Right lung (tissue), 5 donors: ENCODE results near the gene ASB1. TPM values are rescaled to one million over a fixed set of nuclear protein-coding genes. Genes with fewer than 3 reads are reported as not detected.
A peak's percentile ranks its signal among the peaks of the same experiment; 100 is the strongest.
"Not testable (repeated sequence)": the region's sequence is repeated elsewhere in the genome, so short reads cannot be mapped to it uniquely, and the experiment has no call there.

Experiments used
- DNase-seq, 2 donors: peaks; one replicate each; pipeline ENCODE4 v3.0.0-alpha.2; 2013
- polyA plus RNA-seq, 5 donors: library from polyadenylated mRNA; unstranded; fragments of 120-200 nt; gene quantifications; one replicate each; pipeline versions ENCODE4 v1.2.1 to v1.2.3, GENCODE V29; 2013; ENCODE audit warnings: inconsistent platforms in 1 of 5, low replicate concordance in 1 of 5; ENCODE audit not compliant: insufficient read length in 5 of 5, insufficient read depth in 1 of 5

Gene ASB1
- polyA plus RNA-seq, 5 donors, result 22.0 to 32.0 (median 26.8) TPM

DNA sequence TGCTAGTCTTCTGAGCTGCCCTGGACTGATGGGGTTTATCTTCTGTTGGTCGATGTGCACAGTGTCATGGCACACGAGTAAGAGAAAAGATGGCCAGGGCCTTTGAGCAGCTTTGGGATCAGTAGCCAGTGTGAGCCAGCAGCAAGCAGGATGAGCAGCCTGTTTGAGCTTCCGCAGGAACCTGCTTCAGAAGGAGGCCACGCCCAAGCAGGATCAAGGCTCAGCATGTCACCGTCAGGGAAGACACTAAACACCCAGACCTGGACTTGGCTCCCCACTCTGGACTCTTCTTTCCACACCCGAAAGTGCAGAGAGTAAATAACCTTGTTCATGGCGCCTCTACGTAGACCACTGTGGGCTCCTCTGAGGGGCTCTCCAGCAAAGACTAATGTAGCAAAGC is 25.2 kb upstream of the ASB1 start:
- DNase-seq, result no peak

DNA sequence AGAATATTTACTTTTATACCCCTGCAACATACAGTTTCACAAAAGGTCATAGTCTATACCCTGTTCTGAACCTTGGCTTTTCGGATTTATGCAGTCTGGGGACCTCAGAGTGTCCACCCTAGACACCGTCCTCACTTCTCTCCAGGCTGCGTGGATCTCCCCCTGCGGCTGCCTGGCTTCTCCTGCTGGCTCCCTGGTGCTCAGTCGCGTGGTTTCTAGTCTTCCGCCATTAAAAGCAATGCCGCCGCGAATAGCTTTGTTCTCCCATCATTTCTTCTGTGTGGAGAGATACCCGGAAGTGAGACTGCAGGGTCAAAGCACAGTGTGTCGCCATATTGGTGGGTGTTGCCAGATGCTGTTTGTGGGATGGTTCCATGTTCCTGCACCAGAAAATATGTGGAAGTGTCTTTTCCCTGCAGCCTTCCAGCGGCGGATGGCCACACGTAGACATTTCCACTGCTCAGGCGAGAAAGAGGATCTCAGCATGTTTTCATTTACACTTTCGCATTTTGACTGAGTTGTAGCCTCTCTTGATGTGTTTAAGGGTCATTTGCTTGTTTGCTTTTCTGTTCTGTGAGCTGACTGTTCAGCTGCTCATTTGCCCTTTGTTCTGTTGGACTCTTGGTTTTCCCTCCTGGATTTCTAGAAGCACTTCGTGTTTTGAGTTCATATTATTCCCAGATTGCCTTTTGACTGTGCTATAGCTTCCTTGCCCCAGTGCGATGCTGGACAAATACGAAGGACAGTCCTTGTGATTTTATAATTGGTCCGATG is 22.9 kb upstream of the ASB1 start:
- no peak for DNase-seq

DNA sequence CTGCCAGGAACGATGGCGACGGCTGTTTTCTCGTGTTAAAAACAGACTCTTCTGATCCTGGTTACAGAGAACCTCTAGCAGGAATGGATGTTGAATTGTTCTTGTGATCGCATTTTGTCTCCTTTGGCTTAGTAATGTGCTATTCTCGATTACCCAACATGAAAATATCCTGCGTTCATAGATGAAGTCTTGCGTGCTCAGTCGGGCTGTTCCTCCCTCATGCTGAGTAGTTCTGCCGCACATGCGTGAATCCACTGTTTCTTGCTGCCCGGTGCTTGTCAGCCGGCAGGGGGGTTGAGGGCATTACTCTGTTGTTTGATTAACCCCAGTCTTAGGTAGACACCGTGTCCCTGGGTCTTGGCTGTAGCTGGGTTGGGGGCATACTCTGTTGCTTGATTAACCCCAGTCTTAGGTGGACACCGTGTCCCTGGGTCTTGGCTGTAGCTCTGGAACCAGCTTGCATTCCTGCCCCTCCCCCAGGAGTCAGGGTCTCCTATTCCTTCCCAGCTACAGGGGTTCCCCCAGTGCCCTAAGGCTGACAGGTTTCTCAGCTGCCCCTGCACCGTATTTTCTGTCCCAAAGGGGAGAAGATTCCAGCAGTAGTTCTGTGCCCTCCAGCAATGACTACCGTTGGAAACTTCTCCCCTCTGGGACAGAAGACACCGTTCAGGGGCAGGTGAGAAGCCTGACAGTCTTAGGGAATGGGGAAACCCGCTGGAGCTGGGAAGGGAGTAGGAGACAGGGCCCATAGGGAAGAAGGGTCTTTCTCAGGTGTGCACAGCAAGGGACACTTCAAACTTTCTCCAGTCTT is 22.1 kb upstream of the ASB1 start:
- DNase-seq, result no peak

GRCh38 chr2:238405217-238405555 is 21.5 kb upstream of the ASB1 start:
- not testable (repeated sequence) for DNase-seq

DNA sequence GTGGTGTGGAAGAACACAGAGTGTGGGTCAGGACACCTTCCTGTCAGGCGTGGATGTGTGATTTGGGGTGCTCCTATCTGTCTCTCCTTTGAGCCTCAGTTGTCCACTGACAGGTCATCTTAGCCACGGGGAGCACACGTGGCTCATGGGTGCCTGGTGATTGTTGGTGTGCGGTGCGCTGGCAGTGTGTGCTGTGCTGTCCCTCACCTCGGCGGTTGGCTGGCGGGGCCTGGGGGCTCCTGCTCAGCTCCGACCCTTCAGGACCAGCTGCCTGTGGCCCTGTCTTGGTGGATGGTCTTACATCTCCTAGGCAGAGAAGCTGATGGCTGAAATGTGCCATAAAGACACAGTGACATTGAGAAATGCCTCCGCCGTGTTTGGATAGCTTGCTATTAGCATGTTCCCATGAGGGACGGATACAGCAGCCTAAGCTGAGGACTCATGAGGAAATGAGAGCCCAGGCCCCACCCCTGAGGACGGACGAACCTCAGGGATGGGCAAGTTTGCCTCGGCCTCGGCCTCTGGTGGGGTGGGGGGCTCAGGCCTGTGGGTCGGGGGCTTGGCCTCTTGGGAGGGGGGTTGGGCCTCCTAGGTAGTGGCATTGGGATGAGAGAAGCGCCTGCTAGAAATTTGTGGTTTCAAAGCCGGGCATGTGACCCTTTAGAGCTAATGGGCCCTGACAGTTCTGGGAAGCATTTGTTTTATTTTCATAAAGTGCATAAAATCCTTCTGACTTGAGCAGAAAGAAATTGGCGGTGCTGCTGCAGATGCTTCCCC is 20.3 kb upstream of the ASB1 start:
- no peak for DNase-seq

DNA sequence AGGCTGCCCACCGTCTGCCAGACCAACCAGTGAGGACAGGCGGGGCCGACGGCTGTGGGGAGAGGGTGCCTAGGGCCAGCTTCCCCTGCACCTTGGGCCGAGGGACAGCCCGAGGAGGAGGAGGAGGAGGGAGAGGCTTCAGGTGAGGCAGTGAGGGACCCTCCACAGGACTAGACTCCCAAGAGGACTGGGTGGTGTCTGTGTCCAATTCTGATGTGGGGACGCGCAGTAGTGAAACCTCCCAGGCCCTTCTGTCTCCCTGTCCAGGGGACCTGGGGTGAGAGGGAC is 19.8 kb upstream of the ASB1 start:
- no peak for DNase-seq

GRCh38 chr2:238407566-238407965 is 19.2 kb upstream of the ASB1 start:
- DNase-seq, result no peak

DNA sequence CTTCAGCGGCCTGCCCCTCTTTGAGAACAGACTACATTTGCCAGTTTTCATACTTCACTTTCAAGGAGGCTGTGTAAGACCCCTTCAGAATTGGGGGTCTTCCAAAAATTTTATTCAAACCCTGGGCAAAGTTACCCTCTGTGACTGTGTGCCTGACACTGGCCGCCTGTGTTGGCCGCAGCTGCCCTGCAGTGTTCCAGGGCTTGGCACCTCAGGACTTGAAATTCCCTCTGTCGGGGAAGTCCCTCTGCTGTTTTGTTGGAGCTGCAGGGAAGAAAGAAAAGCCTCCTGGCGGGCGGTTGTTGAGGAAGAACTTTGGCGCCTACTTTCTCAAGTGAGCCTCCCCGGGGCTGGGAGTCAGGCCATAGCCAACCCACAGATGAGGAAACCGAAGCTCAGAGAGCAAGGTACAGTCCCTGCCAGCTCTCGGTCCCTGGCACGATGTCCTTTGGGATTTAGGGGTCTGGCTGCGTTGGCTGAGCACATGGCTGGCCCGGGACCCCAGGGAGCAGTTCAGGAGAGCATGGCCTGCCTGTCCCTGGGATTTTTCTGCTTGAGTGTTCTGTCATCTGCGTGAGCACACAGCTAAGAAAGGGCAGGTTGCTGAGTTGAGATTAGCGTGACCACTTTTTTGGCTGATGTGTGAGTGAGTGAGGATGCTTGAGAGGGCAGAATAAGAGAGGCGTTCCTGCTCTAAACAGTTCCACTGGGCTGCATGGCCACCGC is 17.9 kb upstream of the ASB1 start:
- no peak for DNase-seq

GRCh38 chr2:238409341-238410199 is 17.2 kb upstream of the ASB1 start:
- DNase-seq, result no peak

DNA sequence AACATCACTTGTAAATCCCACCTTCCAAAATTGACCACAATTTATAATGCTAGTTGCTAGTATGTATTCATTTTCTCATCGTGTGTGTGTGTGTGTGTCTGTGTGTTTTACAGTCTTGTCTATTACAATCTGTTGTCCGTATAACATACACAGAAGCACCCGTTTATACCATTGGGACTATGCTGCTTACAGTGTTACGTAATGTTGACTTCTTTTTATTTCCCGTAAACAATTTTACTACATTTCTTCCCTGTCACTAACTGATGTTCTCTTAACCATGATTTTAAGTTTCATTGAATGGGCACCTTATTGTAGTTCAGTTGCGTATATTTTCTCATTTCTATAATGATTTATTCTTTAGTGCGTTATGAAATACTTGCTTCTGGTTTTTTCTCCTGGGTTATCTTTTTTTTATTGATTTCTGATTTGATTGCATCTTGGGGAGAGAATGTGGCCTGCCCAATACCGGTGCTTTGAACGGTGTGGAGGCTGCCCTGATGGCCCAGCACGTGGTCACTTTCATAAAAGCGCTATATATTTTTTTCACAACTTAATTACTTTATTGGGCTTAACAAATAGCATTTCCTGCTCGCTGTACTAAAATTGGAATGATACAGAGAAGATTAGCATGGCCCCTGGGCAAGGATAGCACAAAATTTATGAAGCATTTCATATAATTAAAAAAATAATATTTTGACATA is 14.5 kb upstream of the ASB1 start:
- no peak for DNase-seq

GRCh38 chr2:238413368-238413767 is 13.4 kb upstream of the ASB1 start:
- DNase-seq, result no peak

GRCh38 chr2:238415036-238415764 is 11.5 kb upstream of the ASB1 start:
- no peak for DNase-seq

DNA sequence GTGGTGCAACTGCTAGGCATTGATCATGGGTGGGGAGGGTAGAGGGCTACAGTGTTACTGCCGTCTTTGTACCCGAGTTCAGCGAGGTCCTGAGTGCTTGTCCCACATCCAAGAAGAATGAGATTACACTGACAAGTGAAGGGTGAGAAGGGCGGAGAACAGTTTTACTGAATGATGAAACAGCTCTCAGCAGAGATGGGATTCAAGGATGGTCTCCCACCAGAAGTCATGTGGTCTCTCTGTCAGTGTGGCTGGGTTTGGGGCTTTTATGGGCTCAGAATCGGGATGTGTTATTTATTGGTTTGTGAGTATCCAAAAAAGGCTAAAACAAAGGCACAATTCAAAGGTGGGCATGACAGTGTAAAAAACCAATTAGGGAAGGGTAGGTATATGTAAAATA is 10.8 kb upstream of the ASB1 start:
- no peak for DNase-seq

GRCh38 chr2:238418196-238418998 is 8.3 kb upstream of the ASB1 start:
- DNase-seq, result no peak

- no peak for DNase-seq
Measured at GRCh38 chr2:238418999-238419546, 7.7 kb upstream of the ASB1 start.

DNA sequence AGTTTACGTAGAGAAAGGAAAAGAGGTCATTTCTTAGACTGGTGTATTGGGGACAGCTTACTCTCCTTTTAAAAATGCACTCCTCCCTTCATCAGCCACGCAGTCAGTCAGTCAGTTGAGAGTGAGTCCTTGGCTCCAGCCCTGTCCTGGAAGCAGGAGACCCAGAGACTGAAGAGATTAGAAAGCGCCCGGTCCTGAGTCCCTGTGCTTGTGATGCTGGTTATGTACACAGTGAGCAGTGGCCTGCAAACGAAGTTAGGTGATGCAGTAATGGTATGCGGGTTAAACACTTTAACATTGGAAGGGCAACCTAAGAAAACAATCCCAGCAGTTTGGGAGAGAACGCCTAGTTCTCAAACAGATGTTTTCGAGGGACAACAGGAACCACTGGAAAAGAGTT is 6.3 kb upstream of the ASB1 start:
- no peak for DNase-seq

DNA sequence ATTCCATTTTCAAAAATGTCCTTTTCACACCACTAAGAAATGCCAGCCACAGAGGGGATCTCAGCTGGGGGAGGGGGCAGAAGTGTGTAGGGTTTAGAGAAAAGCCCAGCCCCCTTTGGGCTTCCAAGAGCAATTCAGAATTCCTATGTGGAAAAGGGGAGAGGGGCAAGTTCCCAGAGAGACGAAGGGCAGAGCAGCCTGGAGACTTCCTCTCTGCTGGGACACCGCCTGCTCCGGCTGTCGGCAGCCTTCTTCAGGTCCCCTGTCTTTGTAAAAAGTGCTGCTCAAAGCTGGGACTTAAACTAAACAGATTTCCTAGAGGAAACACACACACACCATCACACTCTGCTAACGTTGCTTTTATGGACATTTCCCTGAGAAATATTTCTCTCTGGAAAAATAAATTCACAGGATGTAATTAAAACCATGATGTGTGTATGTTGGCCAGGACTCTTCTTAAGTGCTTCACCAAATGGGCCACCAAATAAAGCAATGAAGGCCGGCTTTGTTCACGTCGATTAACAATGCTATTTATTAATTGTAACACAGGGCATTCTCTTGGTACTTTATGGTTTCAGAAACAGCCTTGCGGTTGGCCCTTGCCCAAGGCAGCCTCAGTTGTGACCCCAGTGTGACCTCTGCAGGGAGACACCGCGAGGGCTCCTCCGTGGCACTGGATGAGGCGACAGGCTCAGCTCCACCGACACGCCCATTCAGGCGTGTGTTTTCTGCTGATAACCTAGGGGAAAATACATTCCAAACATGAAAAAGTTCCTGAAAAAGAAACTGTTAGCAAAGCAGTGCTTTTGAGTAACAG is 5.6 kb upstream of the ASB1 start:
- peak in 1 of 2 donors; percentile 14 for DNase-seq

DNA sequence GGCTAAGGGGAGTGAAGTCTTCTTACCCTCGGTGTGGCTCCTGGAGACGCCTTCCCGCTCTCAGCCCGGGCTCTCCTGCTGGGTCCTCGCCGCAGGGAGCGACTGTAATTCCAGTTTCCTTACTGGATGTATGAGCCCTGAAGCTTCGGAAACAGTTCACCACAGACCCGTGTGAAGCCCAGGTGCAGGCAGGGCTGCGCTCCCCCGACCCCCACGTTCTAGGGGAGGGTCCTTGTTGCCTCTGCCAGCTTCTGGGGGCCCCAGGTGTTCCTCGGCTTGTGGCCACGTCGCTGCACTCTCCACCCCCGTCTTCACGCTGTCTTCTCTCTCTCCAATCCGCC is 5.1 kb upstream of the ASB1 start:
- no peak for DNase-seq
